Lower leg skin (tissue), 3 donors: Measurements from ENCODE around the gene ANKRD36B.
"Not testable (repeated sequence)": the region's sequence is repeated elsewhere in the genome, so short reads cannot be mapped to it uniquely, and the experiment has no call there.

Source experiments
- POLR2A ChIP-seq, 2 donors: fragments of 450-650 bp; IDR thresholded peaks; one replicate each; pipeline ENCODE4 v1.6.1; 2016 to 2017; ENCODE audit warnings: antibody characterized with exemption in 2 of 2, mild to moderate bottlenecking in 1 of 2, moderate library complexity in 1 of 2
- TF ChIP-seq, protein P1 (sequence below), 3 donors: fragments of 450-650 bp; IDR thresholded peaks; one replicate each; pipeline ENCODE4 v1.5.1; 2016; ENCODE audit warnings: antibody characterized with exemption in 3 of 3, mild to moderate bottlenecking in 3 of 3, moderate library complexity in 2 of 3

DNA sequence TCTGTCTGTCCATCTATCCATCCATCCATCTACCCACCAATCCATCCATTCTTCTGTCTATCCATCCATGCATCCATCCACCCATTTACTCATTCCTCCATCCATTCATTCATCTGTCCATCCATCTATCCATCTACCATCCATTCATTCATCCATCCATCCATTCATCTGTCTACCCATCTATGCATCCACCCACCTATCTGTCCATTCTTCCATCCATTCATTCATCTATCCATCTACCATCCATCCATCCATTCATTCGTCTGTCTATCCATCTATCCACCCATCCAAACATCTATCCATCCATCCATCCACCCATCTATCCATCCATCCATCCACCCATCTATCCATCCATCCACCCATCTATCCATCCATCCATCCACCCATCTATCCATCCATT lies 30.8 kb upstream of the ANKRD36B start:
- TF ChIP-seq, protein P1, sequence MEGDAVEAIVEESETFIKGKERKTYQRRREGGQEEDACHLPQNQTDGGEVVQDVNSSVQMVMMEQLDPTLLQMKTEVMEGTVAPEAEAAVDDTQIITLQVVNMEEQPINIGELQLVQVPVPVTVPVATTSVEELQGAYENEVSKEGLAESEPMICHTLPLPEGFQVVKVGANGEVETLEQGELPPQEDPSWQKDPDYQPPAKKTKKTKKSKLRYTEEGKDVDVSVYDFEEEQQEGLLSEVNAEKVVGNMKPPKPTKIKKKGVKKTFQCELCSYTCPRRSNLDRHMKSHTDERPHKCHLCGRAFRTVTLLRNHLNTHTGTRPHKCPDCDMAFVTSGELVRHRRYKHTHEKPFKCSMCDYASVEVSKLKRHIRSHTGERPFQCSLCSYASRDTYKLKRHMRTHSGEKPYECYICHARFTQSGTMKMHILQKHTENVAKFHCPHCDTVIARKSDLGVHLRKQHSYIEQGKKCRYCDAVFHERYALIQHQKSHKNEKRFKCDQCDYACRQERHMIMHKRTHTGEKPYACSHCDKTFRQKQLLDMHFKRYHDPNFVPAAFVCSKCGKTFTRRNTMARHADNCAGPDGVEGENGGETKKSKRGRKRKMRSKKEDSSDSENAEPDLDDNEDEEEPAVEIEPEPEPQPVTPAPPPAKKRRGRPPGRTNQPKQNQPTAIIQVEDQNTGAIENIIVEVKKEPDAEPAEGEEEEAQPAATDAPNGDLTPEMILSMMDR (IDR thresholded peaks at IDR 0.05), result not testable (repeated sequence)
- TF ChIP-seq POLR2A (IDR thresholded peaks at IDR 0.05), result not testable (repeated sequence)
